K562 (cell line): ENCODE data around the gene GOLGA5. TPM values are rescaled to one million over a fixed set of nuclear protein-coding genes. Genes with fewer than 3 reads are reported as not detected.

Experiments
- ATAC-seq: fragments of 200-7000 bp; cut with Tn5 transposase; 3 replicates; pipeline ENCODE4 v1.9.1; 2020; ENCODE audit warnings: moderate library complexity
- BruUV-seq: library from RNA; stranded (reverse); fragments of 400-500 nt; replicated peaks from 2 replicates; lab custom pipeline; 2021; lab: Mats Ljungman, UMichigan
- CTCF ChIA-PET: fragments of 300-600 bp; formaldehyde crosslinking; extraction: SDS; loops from one replicate; lab custom pipeline; 2021; ENCODE audit warnings: low intra/inter-chr PET ratio; lab: Yijun Ruan, JAX
- POLR2A ChIA-PET: fragments of 300-600, 350-650 bp; sonication (Branson Sonifier 250); formaldehyde crosslinking; extraction: SDS; loops from one replicate; lab custom pipeline; 2021; ENCODE audit warnings: antibody characterized with exemption, inconsistent platforms; lab: Yijun Ruan, JAX
- DNase-seq, 4 experiments: peaks; one replicate each; pipeline versions ENCODE4 v3.0.0 to v3.0.0-alpha.2; 2011 to 2018; ENCODE audit warnings: low spot score in 3 of 4, mixed read lengths in 3 of 4; ENCODE audit errors: extremely low read depth in 1 of 4
- FAIRE-seq: peaks from 2 replicates; lab custom pipeline; 2011; peaks lifted over from hg19 to GRCh38; lab: Jason Lieb, UNC
- H2AFZ ChIP-seq: 2 replicates; pipeline ENCODE4 v1.6.0; 2011; ENCODE audit warnings: low read depth, low read length, control low read depth, inconsistent platforms
- H3K27ac ChIP-seq: fragments of 200-600 bp; 3 replicates; pipeline ENCODE4 v1.8.0; 2011; ENCODE audit warnings: low read depth, mild to moderate bottlenecking, control low read depth, inconsistent platforms, low read length, moderate library complexity, mixed read lengths; ENCODE audit errors: extremely low read depth
- H3K27me3 ChIP-seq, 2 experiments: fragments of 300-600 bp in 1 of 2; 2 replicates in 1 of 2; 3 replicates in 1 of 2; pipeline versions ENCODE4 v1.6.0 to v1.8.0; 2011; ENCODE audit warnings: inconsistent platforms in 2 of 2, low read length in 2 of 2, mild to moderate bottlenecking in 1 of 2, mixed read lengths in 1 of 2, moderate library complexity in 1 of 2; ENCODE audit not compliant: control insufficient read depth in 2 of 2, insufficient read depth in 2 of 2
- H3K36me3 ChIP-seq: fragments of 300-600 bp; 3 replicates; pipeline ENCODE4 v1.8.0; 2011; ENCODE audit warnings: mild to moderate bottlenecking, low read length, inconsistent platforms; ENCODE audit not compliant: control insufficient read depth, insufficient read depth
- H3K4me1 ChIP-seq, 2 experiments: fragments of 200-600 bp in 1 of 2; replicated peaks in 1 of 2; 2 replicates in 1 of 2; 3 replicates in 1 of 2; pipeline versions ENCODE4 v1.5.1 to v1.8.0; 2011; ENCODE audit warnings: inconsistent platforms in 2 of 2, low read length in 2 of 2, mild to moderate bottlenecking in 1 of 2, mixed read lengths in 1 of 2, moderate library complexity in 1 of 2; ENCODE audit not compliant: control insufficient read depth in 2 of 2, insufficient read depth in 2 of 2
- H3K4me2 ChIP-seq: 2 replicates; pipeline ENCODE4 v1.6.1; 2011; ENCODE audit warnings: low read length, control low read depth, inconsistent platforms, mixed read lengths; ENCODE audit not compliant: insufficient read depth
- H3K4me3 ChIP-seq: fragments of 200-600 bp; sonication (generic), shearing (Covaris generic); 2 replicates; pipeline ENCODE4 v1.5.1; 2016; ENCODE audit warnings: control low read depth, inconsistent platforms
- H3K79me2 ChIP-seq: fragments of 200-600 bp; 3 replicates; pipeline ENCODE4 v1.8.0; 2011; ENCODE audit warnings: low read length, inconsistent platforms; ENCODE audit not compliant: control insufficient read depth, insufficient read depth
- H3K9ac ChIP-seq, 2 experiments: 2 replicates each; pipeline versions ENCODE4 v1.6.0 to v1.6.1; 2011; ENCODE audit warnings: low read depth in 2 of 2, low read length in 2 of 2, control low read depth in 1 of 2, inconsistent platforms in 1 of 2, mild to moderate bottlenecking in 1 of 2, mixed read lengths in 1 of 2; ENCODE audit not compliant: insufficient read depth in 1 of 2
- H3K9me1 ChIP-seq: one replicate; pipeline ENCODE4 v1.6.0; 2011; ENCODE audit warnings: inconsistent platforms, mild to moderate bottlenecking, low read length, moderate library complexity; ENCODE audit not compliant: control insufficient read depth, insufficient read depth
- H3K9me3 ChIP-seq: replicated peaks from 2 replicates; pipeline ENCODE4 v1.5.1; 2011; ENCODE audit warnings: low read depth, low read length, inconsistent platforms; ENCODE audit not compliant: control insufficient read depth, insufficient read depth
- H4K20me1 ChIP-seq: replicated peaks from 2 replicates; pipeline ENCODE4 v1.6.1; 2011; ENCODE audit warnings: low read length, inconsistent platforms, mixed read lengths; ENCODE audit not compliant: control insufficient read depth, insufficient read depth
- CEBPB ChIP-seq: fragments of 450-650 bp; IDR thresholded peaks from 2 replicates; pipeline ENCODE4 v1.6.1; 2016; ENCODE audit warnings: missing genetic modification characterization, missing compliant biosample characterization
- CEBPG ChIP-seq, 3 experiments: fragments of 200-800 bp in 1 of 3; sonication (Bioruptor generic) in 1 of 3; sonication (generic) in 1 of 3; formaldehyde crosslinking in 1 of 3; IDR thresholded peaks in 2 of 3; conservative IDR thresholded peaks in 1 of 3; 2 replicates each; pipeline versions ENCODE4 v1.6.1 to v1.8.0; 2016 to 2022; ENCODE audit warnings: missing compliant biosample characterization in 2 of 3, missing genetic modification characterization in 2 of 3, mild to moderate bottlenecking in 1 of 3, missing genetic modification reagents in 1 of 3
- NFYB ChIP-seq: IDR thresholded peaks from 2 replicates; pipeline ENCODE4 v1.6.1; 2011; ENCODE audit warnings: mild to moderate bottlenecking, moderate library complexity; ENCODE audit not compliant: insufficient read length; ENCODE audit errors: extremely low read depth
- PBX2 ChIP-seq, 2 experiments: IDR thresholded peaks in 1 of 2; conservative IDR thresholded peaks in 1 of 2; 2 replicates each; pipeline ENCODE4 v1.6.1; 2016; ENCODE audit warnings: low read depth in 2 of 2, mild to moderate bottlenecking in 1 of 2, missing compliant biosample characterization in 1 of 2, missing genetic modification characterization in 1 of 2, moderate library complexity in 1 of 2
- PHB2 ChIP-seq: fragments of 450-650 bp; IDR thresholded peaks from 2 replicates; pipeline ENCODE4 v1.6.1; 2017; ENCODE audit warnings: low read depth
- TCFL5 ChIP-seq: fragments of 250-450 bp; sonication (Bioruptor Pico); conservative IDR thresholded peaks from 2 replicates; pipeline ENCODE4 v1.6.1; 2021; ENCODE audit warnings: mild to moderate bottlenecking, moderate library complexity, matching md5 sums
- ZBTB17 ChIP-seq: fragments of 450-650 bp; formaldehyde crosslinking; IDR thresholded peaks from 2 replicates; pipeline ENCODE4 v1.4.0; 2020; ENCODE audit warnings: mild to moderate bottlenecking
- ZBTB8A ChIP-seq: fragments of 450-650 bp; IDR thresholded peaks from 2 replicates; pipeline ENCODE4 v1.6.1; 2018; ENCODE audit warnings: mild to moderate bottlenecking, moderate library complexity; ENCODE audit not compliant: partially characterized antibody
- ZNF140 ChIP-seq: fragments of 250-450 bp; sonication (Bioruptor Pico); IDR thresholded peaks from 2 replicates; pipeline ENCODE4 v1.8.0; 2021; ENCODE audit warnings: moderate library complexity, mild to moderate bottlenecking, inconsistent platforms
- ZNF592 ChIP-seq: fragments of 450-650 bp; IDR thresholded peaks from 2 replicates; pipeline ENCODE4 v1.6.1; 2017; ENCODE audit warnings: antibody characterized with exemption, mild to moderate bottlenecking
- WGBS: fragments of 100-300 bp; shearing (Covaris generic); methylation state at CpG from one replicate; pipeline ENCODE4 v1.1.6; 2016; ENCODE audit warnings: low coverage, mixed read lengths; ENCODE audit not compliant: insufficient coverage; ENCODE audit errors: missing lambda C conversion rate; 5-methylcytosine and 5-hydroxymethylcytosine counted together
- in situ Hi-C: fragments of 300-500 bp; cut with MboI; formaldehyde crosslinking; loops from 4 replicates; pipeline ENCODE4 v1.15.0; 2018; ENCODE audit warnings: inconsistent platforms, mixed read lengths
- intact Hi-C: fragments of 100-400 bp; cut with micrococcal nuclease; formaldehyde crosslinking; loops from 2 replicates; pipeline ENCODE4 v1.14.2; 2022
- polyA plus RNA-seq, 8 experiments: library from polyadenylated mRNA; depleted of rRNA in 4 of 8; stranded (reverse) in 5 of 8; unstranded in 3 of 8; fragments of >200 nt; fragmentation: Nextera tagmentation in 2 of 8; fragmentation: Illumina TruSeq in 1 of 8; extraction: Ambion mirVana in 2 of 8; extraction: Trizol in 1 of 8; gene quantifications; 2 replicates each; pipeline versions ENCODE4 v1.2.1 to v1.2.3, GENCODE V29; 2011 to 2014; ENCODE audit warnings: inconsistent platforms in 1 of 8, missing spikeins in 1 of 8
- total RNA-seq, 7 experiments: library from RNA; depleted of rRNA in 6 of 7; stranded (reverse); fragments of >200 nt in 6 of 7; fragmentation: Illumina TruSeq in 2 of 7; extraction: Trizol in 2 of 7; gene quantifications; 2 replicates each; pipeline versions ENCODE4 v1.2.1 to v1.2.3, GENCODE V29; 2011 to 2021; ENCODE audit warnings: low replicate concordance in 1 of 7

The GOLGA5 gene
- total and polyA plus RNA-seq, 9 of the 15 experiments (the other 6 are each of a cell fraction or from before 2014, with no cell fraction given), result 5.7 to 19.6 (median 12.7) TPM

GRCh38 chr14:92861856-92862745 lies 68.0 kb downstream of the GOLGA5 start:
- H4K20me1 ChIP-seq, result no peaks in the 10 kb centered on the region
- in situ Hi-C loops, result no loop called here
- no peak overlapping the region for H3K27ac ChIP-seq
- H3K4me3 ChIP-seq, result no peak overlapping the region
- H3K36me3 ChIP-seq, result no peaks in the 10 kb centered on the region
- H3K27me3 ChIP-seq, result peaks cover 0 to 14% of the 10 kb centered on the region in 2 experiments; a peak in 2 of 5 replicates
- no peak overlapping the region for H3K9ac ChIP-seq
- no peaks in the 10 kb centered on the region for H3K79me2 ChIP-seq
- DNase-seq (no peak), ATAC-seq (no peak), FAIRE-seq (no peak)
- no peaks in the 10 kb centered on the region for H3K4me1 ChIP-seq
- no peak overlapping the region for H2AFZ ChIP-seq
- 9% methylated on average over 7 of the region's 7 CpGs for WGBS
- no TSS peak for BruUV-seq
- H3K4me2 ChIP-seq, result no peak overlapping the region
- intact Hi-C loops, result no loop called here
- CTCF ChIA-PET, result no interaction called here
- POLR2A ChIA-PET, result interaction anchor here (0.6 kb wide), 1 partner anchor 301 kb away, joined by 3 read pairs; no protein-coding TSS in a partner anchor
- no peaks in the 10 kb centered on the region for H3K9me1 ChIP-seq
- H3K9me3 ChIP-seq, result no peaks in the 10 kb centered on the region
- no peak for TF ChIP-seq TCFL5 (CRISPR knock-in tag)
- no peak for TF ChIP-seq ZNF592
- no peak for TF ChIP-seq PHB2
- no peak for TF ChIP-seq CEBPB (tag)
- no peak for TF ChIP-seq NFYB
- TF ChIP-seq PBX2 (CRISPR knock-in tag; IDR thresholded peaks at IDR 0.05; ENCODE audit: low read depth), result no peak
- no peak for TF ChIP-seq PBX2 (tag; conservative IDR thresholded peaks at IDR 0.05; ENCODE audit: low read depth)
- TF ChIP-seq ZBTB8A, result no peak
- TF ChIP-seq CEBPG (CRISPR knock-in tag; IDR thresholded peaks at IDR 0.05), result no peak
- no peak for TF ChIP-seq CEBPG (tag; conservative IDR thresholded peaks at IDR 0.05 in 1 of 2, IDR thresholded peaks at IDR 0.05 in 1 of 2)
- TF ChIP-seq ZNF140 (CRISPR knock-in tag), result no peak
- TF ChIP-seq ZBTB17 (CRISPR knock-in tag), result no peak
